Esophagus squamous epithelium (tissue), 4 donors: ENCODE measurements around the gene ZNF878.

Experiments used
- POLR2A ChIP-seq, 4 donors: fragments of 450-650 bp; IDR thresholded peaks; one replicate each; pipeline ENCODE4 v1.6.1; 2017; ENCODE audit warnings: antibody characterized with exemption in 4 of 4, mild to moderate bottlenecking in 4 of 4, moderate library complexity in 3 of 4
- TF ChIP-seq, protein P1 (sequence below), 6 experiments: fragments of 450-650 bp in 4 of 6; fragments of 200-600 bp in 2 of 6; sonication (generic) in 2 of 6; IDR thresholded peaks; one replicate each; pipeline ENCODE4 v1.5.1; 2016 to 2019; ENCODE audit warnings: antibody characterized with exemption in 6 of 6, mild to moderate bottlenecking in 4 of 6, moderate library complexity in 4 of 6

DNA sequence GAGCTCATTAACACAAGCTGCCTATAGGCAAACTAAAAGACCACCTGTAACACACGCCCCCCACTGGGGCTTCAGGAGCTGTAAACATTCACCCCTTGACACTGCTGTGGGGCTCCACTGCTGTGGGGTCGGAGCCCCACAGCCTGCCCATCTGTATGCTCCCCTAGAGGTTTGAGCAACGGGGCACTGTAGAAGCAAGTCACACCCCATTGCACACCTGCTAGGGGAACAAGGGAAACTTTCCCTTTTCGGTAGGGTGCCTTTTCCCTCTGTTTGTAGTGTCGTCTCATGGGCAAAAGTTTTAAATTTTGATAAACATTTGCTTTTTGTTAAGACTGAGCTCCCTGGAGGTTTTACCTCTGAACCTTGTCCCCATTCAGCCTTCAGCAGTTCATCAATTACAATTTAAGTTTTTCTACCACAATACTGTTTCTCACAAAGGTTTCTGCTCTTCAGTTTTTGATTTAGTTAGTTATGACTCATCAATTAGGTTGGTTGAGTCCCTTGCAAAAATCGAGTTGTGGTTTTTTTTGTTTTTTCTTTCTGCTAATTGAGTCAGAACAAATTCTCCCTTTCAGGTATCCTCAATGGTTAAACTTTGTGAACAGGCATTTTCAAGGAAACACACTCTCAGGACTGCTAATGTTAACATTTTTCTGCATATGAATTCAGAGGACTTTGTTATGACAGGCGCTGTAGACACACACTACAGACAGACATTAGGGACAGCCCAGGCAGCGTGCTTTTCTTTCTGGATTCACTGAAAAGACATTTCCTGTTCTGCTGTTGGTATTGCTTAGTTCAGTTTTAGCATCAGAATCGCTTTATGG is 52.4 kb downstream of the ZNF878 start:
- TF ChIP-seq, protein P1, sequence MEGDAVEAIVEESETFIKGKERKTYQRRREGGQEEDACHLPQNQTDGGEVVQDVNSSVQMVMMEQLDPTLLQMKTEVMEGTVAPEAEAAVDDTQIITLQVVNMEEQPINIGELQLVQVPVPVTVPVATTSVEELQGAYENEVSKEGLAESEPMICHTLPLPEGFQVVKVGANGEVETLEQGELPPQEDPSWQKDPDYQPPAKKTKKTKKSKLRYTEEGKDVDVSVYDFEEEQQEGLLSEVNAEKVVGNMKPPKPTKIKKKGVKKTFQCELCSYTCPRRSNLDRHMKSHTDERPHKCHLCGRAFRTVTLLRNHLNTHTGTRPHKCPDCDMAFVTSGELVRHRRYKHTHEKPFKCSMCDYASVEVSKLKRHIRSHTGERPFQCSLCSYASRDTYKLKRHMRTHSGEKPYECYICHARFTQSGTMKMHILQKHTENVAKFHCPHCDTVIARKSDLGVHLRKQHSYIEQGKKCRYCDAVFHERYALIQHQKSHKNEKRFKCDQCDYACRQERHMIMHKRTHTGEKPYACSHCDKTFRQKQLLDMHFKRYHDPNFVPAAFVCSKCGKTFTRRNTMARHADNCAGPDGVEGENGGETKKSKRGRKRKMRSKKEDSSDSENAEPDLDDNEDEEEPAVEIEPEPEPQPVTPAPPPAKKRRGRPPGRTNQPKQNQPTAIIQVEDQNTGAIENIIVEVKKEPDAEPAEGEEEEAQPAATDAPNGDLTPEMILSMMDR (IDR thresholded peaks at IDR 0.05) = no peak
- TF ChIP-seq POLR2A (IDR thresholded peaks at IDR 0.05) = no peak
